Measurements from ENCODE around the gene CFAP410.
A peak's percentile ranks its signal among the peaks of the same experiment; 100 is the strongest.

DNA sequence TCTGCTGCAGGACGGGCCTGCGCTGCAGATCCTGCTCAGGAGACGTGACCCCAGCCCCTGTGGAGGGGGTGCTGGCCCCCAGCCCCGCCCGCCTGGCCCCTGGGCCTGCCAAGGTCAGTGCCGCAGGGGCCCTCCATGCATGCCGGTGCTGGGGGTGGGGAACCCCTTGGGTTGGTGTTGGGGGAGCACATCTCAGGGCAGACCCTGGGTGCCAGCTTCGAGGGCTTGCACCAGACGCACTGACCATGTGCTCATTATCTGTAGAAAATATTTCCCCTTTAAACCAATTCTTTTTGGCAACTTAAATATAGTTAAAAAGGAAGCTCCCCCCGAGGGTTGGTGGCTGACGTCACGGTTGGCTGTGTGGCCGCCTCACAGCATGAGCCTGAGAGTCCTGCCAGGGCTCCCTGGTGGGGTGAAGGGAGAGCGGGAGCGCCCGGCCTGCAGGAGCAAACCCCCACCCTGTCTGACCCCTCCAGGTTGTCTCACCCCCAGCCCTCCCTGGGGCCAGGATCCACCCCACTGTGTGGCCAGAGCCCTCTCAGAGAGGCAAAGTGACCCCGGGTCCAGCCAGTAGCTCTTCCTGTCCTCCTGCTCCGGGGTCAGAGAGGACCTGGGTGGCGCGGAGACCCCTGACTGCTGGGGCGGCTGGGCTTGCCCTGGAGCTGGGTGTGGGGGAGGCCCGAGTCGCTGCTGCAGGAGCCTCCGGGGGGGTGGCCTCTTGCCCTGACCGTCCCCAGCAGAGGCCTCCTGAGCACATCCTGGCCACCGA, 44.6 kb downstream of the CFAP410 start:
- TF ChIP-seq, protein P1, sequence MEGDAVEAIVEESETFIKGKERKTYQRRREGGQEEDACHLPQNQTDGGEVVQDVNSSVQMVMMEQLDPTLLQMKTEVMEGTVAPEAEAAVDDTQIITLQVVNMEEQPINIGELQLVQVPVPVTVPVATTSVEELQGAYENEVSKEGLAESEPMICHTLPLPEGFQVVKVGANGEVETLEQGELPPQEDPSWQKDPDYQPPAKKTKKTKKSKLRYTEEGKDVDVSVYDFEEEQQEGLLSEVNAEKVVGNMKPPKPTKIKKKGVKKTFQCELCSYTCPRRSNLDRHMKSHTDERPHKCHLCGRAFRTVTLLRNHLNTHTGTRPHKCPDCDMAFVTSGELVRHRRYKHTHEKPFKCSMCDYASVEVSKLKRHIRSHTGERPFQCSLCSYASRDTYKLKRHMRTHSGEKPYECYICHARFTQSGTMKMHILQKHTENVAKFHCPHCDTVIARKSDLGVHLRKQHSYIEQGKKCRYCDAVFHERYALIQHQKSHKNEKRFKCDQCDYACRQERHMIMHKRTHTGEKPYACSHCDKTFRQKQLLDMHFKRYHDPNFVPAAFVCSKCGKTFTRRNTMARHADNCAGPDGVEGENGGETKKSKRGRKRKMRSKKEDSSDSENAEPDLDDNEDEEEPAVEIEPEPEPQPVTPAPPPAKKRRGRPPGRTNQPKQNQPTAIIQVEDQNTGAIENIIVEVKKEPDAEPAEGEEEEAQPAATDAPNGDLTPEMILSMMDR (IDR thresholded peaks at IDR 0.05), result no peak
- TF ChIP-seq POLR2AphosphoS5 (IDR thresholded peaks at IDR 0.05; ENCODE audit: insufficient read depth in 1 of 2, low read depth in 1 of 2) (peak in 1 of 2 donors; percentile 39), POLR2A (IDR thresholded peaks at IDR 0.05) (no peak)

All from vagina (tissue), 2 donors.